HepG2 (cell line): ENCODE data around the gene PLSCR4. TPM values are rescaled to one million over a fixed set of nuclear protein-coding genes. Genes with fewer than 3 reads are reported as not detected.

Experiments used
- HMG20A ChIP-seq: IDR thresholded peaks from 2 replicates; pipeline ENCODE4 v1.6.1; 2016; ENCODE audit warnings: borderline replicate concordance
- ISL2 ChIP-seq: sonication (generic); formaldehyde crosslinking; IDR thresholded peaks from 2 replicates; pipeline ENCODE4 v1.5.0; 2020; ENCODE audit warnings: missing genetic modification reagents
- SSRP1 ChIP-seq: IDR thresholded peaks from 2 replicates; pipeline ENCODE4 v1.6.1; 2016; ENCODE audit warnings: control low read depth
- ZNF343 ChIP-seq: sonication (generic); formaldehyde crosslinking; IDR thresholded peaks from 2 replicates; pipeline ENCODE4 v1.4.0; 2020; ENCODE audit warnings: mild to moderate bottlenecking, missing genetic modification reagents
- ZNF777 ChIP-seq: sonication (generic); formaldehyde crosslinking; IDR thresholded peaks from 2 replicates; pipeline ENCODE4 v1.4.0; 2020; ENCODE audit warnings: missing genetic modification reagents
- polyA plus RNA-seq, 8 experiments: library from polyadenylated mRNA; depleted of rRNA in 3 of 8; stranded (reverse) in 7 of 8; unstranded in 1 of 8; fragments of >200 nt; fragmentation: Illumina TruSeq in 4 of 8; extraction: Trizol in 4 of 8; gene quantifications; 2 replicates each; pipeline versions ENCODE4 v1.2.1 to v1.2.3, GENCODE V29; 2011 to 2016; ENCODE audit warnings: low read depth in 4 of 8, missing spikeins in 1 of 8, mixed read lengths in 1 of 8; ENCODE audit not compliant: insufficient read depth in 1 of 8
- total RNA-seq, 5 experiments: library from RNA; depleted of rRNA; stranded (reverse); fragments of >200 nt; fragmentation: Illumina TruSeq; extraction: Trizol; gene quantifications; 2 replicates each; pipeline ENCODE4 v1.2.3, GENCODE V29; 2016; ENCODE audit warnings: low read depth in 1 of 5
- TF ChIP-seq, protein P1 (sequence below): sonication (generic); formaldehyde crosslinking; IDR thresholded peaks from 2 replicates; pipeline ENCODE4 v1.5.1; 2020; ENCODE audit warnings: missing genetic modification reagents, mild to moderate bottlenecking, borderline replicate concordance
- TF ChIP-seq, protein P2 (sequence below), 2 experiments: sonication (generic) in 1 of 2; formaldehyde crosslinking in 1 of 2; IDR thresholded peaks; 2 replicates each; pipeline versions ENCODE4 v1.4.0 to v1.6.1; 2016 to 2020; ENCODE audit warnings: borderline replicate concordance in 1 of 2, low read depth in 1 of 2, mild to moderate bottlenecking in 1 of 2, missing genetic modification reagents in 1 of 2

The PLSCR4 gene
- total and polyA plus RNA-seq, 2 of the 13 experiments (the other 11 are each of a cell fraction or from before 2014, with no cell fraction given): 1.5 to 59.0 TPM

DNA sequence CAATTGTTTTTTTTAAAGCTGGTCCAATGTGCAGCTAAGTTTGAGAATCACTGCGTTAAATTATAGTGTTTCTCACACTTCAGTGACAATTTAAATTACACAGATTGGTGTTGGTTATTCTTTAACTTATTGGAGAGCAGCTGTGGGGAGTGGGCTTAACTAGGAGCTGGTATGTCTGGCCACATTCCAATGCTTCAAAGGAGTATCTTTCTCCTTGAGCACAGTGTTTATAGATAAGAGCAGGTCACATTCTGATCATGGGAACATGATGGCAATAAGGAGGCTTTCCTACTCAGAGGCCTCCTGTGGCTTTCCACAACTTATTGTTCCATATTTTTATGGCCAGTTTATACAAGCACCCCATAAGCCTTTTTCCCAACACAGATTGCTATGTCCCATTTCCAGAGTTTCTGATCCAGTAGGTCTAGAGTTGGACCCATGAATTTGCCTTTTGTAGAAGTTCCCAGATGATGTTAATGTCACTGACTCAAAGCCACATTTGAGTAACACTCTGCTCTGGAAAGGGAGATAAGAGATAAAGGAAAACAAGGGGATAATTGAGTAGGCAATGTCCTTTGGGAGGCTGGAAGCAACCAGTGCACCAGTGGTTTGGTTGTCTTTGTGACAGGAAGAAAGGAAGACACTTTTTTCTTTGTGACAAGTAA is 33.0 kb upstream of the PLSCR4 start (continued):
- TF ChIP-seq, protein P1, sequence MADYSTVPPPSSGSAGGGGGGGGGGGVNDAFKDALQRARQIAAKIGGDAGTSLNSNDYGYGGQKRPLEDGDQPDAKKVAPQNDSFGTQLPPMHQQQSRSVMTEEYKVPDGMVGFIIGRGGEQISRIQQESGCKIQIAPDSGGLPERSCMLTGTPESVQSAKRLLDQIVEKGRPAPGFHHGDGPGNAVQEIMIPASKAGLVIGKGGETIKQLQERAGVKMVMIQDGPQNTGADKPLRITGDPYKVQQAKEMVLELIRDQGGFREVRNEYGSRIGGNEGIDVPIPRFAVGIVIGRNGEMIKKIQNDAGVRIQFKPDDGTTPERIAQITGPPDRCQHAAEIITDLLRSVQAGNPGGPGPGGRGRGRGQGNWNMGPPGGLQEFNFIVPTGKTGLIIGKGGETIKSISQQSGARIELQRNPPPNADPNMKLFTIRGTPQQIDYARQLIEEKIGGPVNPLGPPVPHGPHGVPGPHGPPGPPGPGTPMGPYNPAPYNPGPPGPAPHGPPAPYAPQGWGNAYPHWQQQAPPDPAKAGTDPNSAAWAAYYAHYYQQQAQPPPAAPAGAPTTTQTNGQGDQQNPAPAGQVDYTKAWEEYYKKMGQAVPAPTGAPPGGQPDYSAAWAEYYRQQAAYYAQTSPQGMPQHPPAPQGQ (CRISPR knock-in tag): no peak
- TF ChIP-seq ISL2 (CRISPR knock-in tag) (0 out of 2 replicates have a peak, but pooled peaks have one; percentile 28), ZNF343 (CRISPR knock-in tag) (no peak), HMG20A (CRISPR knock-in tag) (peak; percentile 22; the same call in 1 of the 2 replicates), SSRP1 (no peak), ZNF777 (CRISPR knock-in tag) (no peak)
- TF ChIP-seq, protein P2, sequence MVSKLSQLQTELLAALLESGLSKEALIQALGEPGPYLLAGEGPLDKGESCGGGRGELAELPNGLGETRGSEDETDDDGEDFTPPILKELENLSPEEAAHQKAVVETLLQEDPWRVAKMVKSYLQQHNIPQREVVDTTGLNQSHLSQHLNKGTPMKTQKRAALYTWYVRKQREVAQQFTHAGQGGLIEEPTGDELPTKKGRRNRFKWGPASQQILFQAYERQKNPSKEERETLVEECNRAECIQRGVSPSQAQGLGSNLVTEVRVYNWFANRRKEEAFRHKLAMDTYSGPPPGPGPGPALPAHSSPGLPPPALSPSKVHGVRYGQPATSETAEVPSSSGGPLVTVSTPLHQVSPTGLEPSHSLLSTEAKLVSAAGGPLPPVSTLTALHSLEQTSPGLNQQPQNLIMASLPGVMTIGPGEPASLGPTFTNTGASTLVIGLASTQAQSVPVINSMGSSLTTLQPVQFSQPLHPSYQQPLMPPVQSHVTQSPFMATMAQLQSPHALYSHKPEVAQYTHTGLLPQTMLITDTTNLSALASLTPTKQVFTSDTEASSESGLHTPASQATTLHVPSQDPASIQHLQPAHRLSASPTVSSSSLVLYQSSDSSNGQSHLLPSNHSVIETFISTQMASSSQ (IDR thresholded peaks at IDR 0.05; ENCODE audit: low read depth): no peak
- TF ChIP-seq, protein P2 (CRISPR knock-in tag; IDR thresholded peaks at IDR 0.05; ENCODE audit: borderline replicate concordance): 0 out of 2 replicates have a peak, but pooled peaks have one; percentile 23
